Cerebellar nuclear complex (tissue), 1 donor: ENCODE results near the gene CD44.

Experiments
- DNase-seq, 2 experiments: peaks; one replicate each; lab custom pipeline; 2025; lab: John Stamatoyannopoulos, UW

Gene CD44

DNA sequence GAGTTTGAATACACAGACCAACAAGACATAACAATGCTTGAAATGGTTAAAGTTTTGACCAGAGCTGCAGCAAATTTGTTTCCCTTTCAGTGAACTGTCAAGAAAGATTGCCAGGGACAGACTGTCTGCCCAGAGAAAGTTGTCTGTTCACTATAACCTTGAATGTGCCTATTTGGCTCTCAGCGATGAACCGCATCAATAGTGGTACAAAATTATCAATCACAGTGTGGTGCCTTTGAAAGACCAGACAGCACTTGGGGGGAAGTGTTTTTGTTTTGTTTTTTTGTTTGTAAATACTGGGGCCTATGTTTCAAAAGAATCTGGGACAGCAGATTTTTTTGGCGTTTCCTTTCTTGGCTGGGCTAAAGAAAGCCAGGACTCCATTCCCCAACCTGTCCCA, 123.1 kb downstream of the CD44 start:
- no peak for DNase-seq

DNA sequence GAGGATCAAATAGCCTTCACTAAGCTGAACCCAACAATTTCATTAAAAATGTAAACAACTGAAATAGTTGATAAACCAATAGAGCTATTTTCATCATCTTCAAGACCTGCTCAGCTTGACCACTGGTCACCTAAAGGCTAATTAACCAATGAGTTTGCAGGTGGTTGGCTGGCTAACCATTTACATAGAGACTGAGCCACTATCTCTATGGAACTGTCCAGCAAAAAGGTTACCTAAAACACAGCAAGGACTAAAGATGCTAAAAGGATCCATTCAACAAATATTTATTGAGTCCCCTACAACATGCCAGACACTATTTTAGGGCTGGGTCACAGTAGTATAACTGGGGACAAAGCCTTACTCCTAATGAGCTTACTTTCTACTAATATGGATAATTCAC, 123.8 kb downstream of the CD44 start:
- no peak for DNase-seq

DNA sequence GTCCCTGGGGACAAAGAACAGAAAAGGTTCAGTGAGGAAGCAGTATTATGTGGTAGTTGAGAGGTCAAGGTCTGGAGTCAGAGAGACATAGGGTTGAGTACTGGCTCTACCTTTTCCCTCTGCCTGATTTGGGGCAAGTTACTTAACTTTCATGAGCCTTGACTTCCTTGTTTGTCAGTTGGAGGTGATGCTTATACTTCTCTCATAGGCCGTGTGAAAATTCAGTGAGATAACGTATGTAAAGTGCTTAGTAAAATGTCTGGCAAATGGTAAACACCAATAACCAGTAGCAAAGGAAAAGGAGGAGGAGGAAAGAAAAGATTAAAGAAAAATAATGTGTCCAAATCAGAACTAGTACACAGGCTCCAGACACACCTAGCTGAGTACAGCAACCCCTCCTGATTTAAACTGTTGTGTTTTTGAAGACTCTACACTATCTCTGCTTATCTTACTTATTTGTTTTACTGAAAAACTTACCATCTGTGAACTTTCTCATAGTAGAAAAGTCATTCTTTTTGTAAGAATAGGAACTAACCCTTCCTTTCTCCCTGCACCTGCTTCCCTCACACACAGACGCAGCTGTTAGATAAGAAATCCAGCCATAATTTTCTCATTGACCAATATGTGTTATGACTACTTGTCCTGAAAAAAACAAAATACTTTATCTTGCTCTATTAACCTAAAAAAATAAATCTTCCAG, 126.9 kb downstream of the CD44 start:
- DNase-seq, result no peak

DNA sequence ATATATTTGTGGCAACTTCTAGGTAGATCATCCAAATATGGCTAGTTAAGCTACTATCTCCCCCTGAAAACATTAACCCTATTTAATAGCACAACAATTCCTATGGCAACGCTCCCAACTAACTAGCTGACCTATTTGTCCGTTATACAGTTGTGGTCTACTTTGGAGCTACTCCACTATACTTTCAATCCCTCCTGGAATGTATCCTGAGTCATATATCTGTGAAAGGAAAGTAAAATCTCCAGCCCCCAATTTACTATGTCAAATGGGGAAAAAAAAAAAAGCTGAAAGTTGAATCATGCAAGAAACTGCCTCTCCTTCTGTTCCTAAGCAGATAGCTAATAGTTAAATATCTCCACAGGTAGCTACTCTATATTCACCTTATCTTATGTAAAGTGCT, 128.5 kb downstream of the CD44 start:
- DNase-seq, result no peak

DNA sequence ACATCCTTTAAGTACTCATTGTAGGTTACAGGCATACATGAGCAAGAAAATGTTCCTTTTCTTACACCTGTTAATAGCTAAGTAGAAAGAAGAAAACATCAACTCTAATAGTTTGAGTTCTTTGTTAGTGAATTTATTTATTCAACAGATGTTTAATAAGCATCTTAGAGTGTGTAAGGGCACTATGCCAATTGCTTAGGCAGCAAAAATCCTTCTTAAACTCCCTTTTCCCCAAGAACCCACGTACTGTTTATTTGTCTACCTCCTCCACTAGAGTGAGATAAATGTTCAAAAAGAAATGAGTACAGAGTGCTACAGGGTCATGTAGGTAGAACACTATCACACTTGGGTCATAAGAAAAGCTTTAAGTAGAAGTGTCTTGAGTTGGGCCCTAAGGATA, 131.4 kb downstream of the CD44 start:
- DNase-seq, result no peak

DNA sequence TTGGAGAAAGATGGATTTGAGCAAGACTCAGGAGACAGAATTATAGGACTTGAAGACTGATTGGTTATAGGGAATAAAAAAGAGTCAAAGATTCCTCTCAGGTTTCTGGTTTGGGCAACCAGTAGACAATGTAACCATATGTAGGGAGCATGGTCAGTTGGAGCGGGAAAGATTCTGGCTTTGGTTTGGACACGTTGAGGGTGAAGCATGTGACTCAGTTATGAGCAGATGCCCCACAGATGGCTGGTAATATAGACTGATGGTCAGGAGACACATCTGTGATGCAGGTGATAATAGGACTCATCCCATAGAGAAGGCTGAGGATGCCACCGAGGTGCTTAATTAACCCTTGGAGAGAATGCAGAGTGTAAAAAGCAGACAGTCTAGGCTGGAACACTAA, 132.1 kb downstream of the CD44 start:
- no peak for DNase-seq

DNA sequence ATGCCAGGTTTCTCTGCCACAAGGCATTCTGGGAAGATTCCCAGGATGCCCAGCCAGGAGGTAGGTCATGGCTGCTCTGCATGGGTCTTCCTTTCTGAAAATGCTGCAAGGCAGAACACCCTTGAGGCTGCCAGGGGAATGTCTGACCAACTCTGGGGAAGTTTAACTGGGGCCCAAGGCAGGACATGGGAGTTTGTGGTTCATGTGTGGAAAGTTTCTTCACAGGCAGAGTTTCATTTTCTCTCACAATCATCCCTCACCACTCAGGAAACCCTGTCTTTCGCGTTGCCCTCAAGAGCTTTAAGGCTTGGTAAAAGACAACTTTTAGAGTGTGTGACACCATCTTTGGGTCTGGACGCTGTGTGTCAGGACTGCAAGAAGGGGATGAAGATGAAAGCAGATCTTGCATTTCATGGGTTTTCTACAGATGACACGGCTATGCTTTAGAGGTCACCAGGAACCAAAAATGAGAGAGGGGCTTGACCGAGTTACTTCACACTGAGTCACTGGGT, 133.5 kb downstream of the CD44 start:
- DNase-seq, result no peak

DNA sequence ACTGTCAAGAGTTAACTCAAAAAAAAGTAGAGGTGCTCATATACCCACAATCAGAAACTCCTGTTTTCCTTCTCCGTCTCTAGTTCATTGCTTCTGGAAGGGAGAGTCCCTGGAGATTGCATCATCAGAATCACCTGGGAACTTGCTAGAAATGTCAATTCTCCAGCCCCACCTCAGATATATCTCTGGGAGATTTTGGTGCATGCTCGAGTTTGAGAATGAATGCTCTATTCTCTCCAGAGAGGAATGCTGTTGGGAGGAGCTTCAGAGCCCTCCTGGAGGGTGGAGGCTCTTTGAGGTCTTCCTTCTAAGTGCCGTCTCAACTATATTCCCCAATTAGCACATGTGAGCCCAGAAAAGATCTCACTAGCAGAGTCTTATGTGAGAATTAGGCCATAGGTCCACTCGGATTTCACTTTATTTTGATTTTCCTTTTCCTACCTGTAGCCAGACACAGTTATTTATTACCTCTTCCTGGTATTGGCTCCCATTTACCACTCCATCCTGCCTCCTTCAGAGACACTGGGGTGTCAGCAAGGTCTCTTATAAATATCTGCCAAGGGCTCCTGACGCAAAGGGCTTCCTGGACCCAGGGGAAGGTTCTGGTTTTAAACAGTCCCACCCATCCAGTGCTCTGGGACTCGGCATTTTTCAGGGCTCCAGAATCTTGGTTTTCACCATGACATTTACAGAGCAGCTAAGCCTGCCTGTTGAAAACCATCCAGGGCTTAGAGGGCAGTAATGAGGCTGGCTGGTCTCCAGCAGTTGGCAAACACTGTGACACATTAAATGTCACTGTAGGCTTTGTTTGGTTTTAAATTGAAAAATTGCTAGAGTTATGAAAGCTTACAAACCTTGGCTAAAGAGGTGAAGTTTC, 136.2 kb downstream of the CD44 start:
- peak in 1 of 2 experiments; percentile 6 for DNase-seq

DNA sequence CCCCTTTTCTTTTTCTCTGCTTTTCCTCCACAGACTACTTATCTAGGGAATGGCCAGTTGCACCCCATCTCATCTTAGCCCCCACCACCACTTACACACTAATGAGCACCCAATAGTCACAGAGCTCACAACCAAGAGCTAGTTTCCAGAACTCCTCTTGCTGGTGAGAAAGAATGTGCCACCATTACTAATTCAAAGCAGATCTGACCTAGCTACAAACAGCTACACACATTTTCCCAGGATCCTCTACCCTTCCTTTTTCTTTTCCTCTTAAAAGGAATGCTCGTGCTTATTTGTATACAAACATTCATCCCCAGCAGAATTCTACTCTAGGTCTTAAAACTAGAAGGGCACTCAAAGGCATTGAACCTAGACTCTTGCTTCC, 136.8 kb downstream of the CD44 start:
- no peak for DNase-seq

DNA sequence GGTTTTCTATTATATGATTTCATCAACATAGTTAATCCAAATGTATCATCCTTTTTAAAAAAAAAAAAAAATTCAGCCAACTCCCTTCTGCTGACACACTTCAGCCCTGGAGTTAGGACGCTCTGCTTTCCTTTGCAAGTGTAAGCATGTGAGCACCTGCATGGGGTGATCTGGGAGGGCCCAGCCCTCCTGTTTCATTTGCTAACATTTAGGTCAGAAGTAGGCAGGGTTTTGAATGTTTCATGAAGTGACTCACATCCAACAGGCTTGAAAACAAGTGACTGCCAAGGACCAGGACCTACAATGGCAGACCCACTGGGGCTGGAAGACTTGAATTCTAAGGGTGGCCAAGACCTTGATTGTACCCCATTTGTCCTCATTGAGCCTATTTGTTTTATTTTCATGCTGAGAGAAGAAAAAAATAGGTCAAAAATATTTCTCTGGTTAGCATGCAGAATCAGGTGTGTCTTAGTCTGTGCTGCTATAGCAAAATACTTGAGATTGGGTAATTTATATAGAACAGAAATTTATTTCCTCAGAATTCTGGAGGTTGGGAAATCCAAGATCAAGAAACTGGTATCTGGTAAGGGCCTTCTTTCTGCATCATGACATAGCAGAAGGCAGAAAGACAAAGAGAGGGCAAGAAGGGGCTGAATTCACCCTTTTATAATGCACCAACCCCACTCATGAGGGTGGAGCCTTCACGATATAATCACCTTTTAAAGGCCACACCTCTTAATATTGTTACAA, 137.6 kb downstream of the CD44 start:
- no peak for DNase-seq

DNA sequence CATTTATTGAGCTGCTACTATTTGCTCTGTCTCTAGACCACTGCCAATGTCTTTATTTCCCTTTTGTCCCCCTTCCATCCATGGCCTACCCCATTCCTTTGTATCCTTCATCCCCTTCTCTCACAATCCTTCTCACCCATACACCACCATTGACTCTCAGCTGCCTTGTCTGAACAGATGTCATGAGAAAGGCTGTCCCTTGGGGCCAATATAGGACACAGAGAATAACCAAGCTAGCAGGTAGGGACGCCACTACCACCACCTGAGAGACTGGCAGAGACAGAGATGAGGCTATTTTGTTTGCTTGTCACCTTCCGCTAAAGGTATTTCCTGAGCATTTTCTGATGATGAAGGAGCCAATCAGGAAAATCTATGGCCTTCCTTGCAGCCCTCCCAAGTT, 138.9 kb downstream of the CD44 start:
- no peak for DNase-seq

DNA sequence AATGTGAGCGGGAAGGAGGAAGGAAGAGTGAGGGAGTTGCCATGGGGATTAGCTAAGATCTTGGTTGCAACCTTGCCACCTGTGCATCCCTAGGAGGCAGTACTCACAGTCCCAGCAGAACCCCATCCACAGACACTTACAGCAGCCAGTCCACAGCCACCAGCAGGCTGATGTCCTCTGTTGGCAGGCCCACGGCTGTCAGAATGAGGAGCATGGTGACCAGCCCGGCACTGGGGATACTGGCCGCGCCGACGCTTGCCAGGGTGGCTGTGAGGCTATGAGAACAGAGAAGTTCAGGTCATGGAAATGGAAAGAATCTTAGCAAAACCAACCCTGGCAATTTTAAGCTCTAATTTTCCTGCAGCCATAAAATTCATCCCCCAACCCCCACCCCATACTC, 141.8 kb downstream of the CD44 start:
- DNase-seq, result no peak

DNA sequence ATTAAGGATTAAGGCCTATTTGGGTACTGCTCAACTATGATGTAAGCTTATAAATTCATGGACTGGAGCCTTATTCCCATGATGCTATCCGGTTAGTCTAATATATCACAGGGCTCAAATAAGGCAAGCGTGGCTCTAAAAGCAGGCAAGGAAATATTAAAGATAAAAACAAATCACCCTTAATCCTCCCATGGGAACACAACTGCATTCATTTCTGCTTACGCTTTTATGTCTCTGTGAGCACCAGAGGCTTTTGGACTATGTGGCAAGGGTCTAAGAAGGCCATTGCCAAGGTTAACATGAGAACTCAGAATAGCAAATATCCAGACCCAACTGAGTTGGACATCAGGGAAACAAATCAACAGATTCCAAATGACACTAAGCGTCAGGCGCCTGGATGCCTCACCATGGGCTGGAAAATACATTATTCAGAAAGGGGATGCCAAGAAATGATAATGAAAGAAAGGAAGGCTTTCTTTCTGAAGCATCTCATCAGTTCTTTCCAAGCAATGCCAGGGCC, 142.3 kb downstream of the CD44 start:
- no peak for DNase-seq
